ENCODE results near the gene CBX6.

GRCh38 chr22:38834991-38835390 lies 37.0 kb downstream of the CBX6 start:
- TF ChIP-seq TAF1 (IDR thresholded peaks at IDR 0.05; ENCODE audit: borderline replicate concordance, insufficient read depth, low read length), result no peak
- TF ChIP-seq POLR2AphosphoS5 (IDR thresholded peaks at IDR 0.05; ENCODE audit: low read depth, low read length), result no peak
- no peak for TF ChIP-seq SIN3A (IDR thresholded peaks at IDR 0.05; ENCODE audit: borderline replicate concordance, insufficient read depth, low read length)

Measured in PFSK-1 (cell line).